HepG2 (cell line): ENCODE measurements around the gene EHD1. TPM values are rescaled to one million over a fixed set of nuclear protein-coding genes. Genes with fewer than 3 reads are reported as not detected.

Experiments used
- ATAC-seq: fragments of 200-7000 bp; cut with Tn5 transposase; 3 replicates; pipeline ENCODE4 v1.9.1; 2020; ENCODE audit warnings: mild to moderate bottlenecking, moderate library complexity
- BruUV-seq: library from RNA; stranded (reverse); fragments of 400-500 nt; replicated peaks from 2 replicates; lab custom pipeline; 2021; lab: Mats Ljungman, UMichigan
- CTCF ChIA-PET: fragments of 300-600 bp; formaldehyde crosslinking; extraction: SDS; loops from one replicate; lab custom pipeline; 2021; ENCODE audit warnings: low total read pairs, inconsistent platforms, low intra/inter-chr PET ratio; lab: Yijun Ruan, JAX
- POLR2A ChIA-PET: fragments of 350-600 bp; sonication (Branson Sonifier 250); formaldehyde crosslinking; loops from one replicate; lab custom pipeline; 2020; ENCODE audit warnings: antibody characterized with exemption, inconsistent platforms; lab: Yijun Ruan, JAX
- DNase-seq: peaks from one replicate; pipeline ENCODE4 v3.0.0-alpha.2; 2015; ENCODE audit warnings: low spot score
- FAIRE-seq: peaks from 3 replicates; lab custom pipeline; 2011; peaks lifted over from hg19 to GRCh38; lab: Jason Lieb, UNC
- H2AFZ ChIP-seq: one replicate; pipeline ENCODE4 v1.6.1; 2011; ENCODE audit warnings: low read length, inconsistent platforms
- H3K27ac ChIP-seq: fragments of 300-600 bp; 3 replicates; pipeline ENCODE4 v1.8.0; 2011; ENCODE audit warnings: mixed run types, mild to moderate bottlenecking, mixed read lengths, low read length, inconsistent platforms; ENCODE audit not compliant: insufficient read depth; ENCODE audit errors: extremely low read length
- H3K27me3 ChIP-seq, 2 experiments: fragments of 200-600 bp in 1 of 2; 2 replicates in 1 of 2; 3 replicates in 1 of 2; pipeline versions ENCODE4 v1.6.0 to v1.8.0; 2011; ENCODE audit warnings: low read length in 2 of 2, mild to moderate bottlenecking in 2 of 2, moderate library complexity in 2 of 2, inconsistent platforms in 1 of 2; ENCODE audit not compliant: insufficient read depth in 2 of 2, control insufficient read depth in 1 of 2
- H3K36me3 ChIP-seq, 2 experiments: fragments of 200-600 bp in 1 of 2; replicated peaks in 1 of 2; 2 replicates in 1 of 2; 3 replicates in 1 of 2; pipeline versions ENCODE4 v1.5.1 to v1.8.0; 2011; ENCODE audit warnings: low read length in 2 of 2, inconsistent platforms in 1 of 2; ENCODE audit not compliant: insufficient read depth in 2 of 2, control insufficient read depth in 1 of 2
- H3K4me1 ChIP-seq: 2 replicates; pipeline ENCODE4 v1.5.1; 2012; ENCODE audit warnings: low read length, inconsistent platforms; ENCODE audit not compliant: insufficient read depth
- H3K4me2 ChIP-seq: 2 replicates; pipeline ENCODE4 v1.6.0; 2011; ENCODE audit warnings: low read depth, low read length, inconsistent platforms
- H3K4me3 ChIP-seq, 3 experiments: fragments of 200-600 bp in 1 of 3; sonication (generic), shearing (Covaris generic) in 1 of 3; replicated peaks in 1 of 3; 2 replicates each; pipeline ENCODE4 v1.5.1; 2011 to 2016; ENCODE audit warnings: low read length in 3 of 3, inconsistent platforms in 2 of 3, low read depth in 2 of 3, mild to moderate bottlenecking in 2 of 3, control low read depth in 1 of 3, mixed read lengths in 1 of 3; ENCODE audit not compliant: insufficient read depth in 1 of 3
- H3K79me2 ChIP-seq: one replicate; pipeline ENCODE4 v1.6.1; 2011; ENCODE audit warnings: low read length, inconsistent platforms; ENCODE audit not compliant: insufficient read depth
- H3K9ac ChIP-seq: 2 replicates; pipeline ENCODE4 v1.6.0; 2011; ENCODE audit warnings: mild to moderate bottlenecking, low read depth, low read length, inconsistent platforms; ENCODE audit not compliant: insufficient read depth
- H3K9me3 ChIP-seq: 2 replicates; pipeline ENCODE4 v1.5.1; 2012; ENCODE audit warnings: mild to moderate bottlenecking, low read length
- H4K20me1 ChIP-seq: 2 replicates; pipeline ENCODE4 v1.6.0; 2011; ENCODE audit warnings: inconsistent platforms, mild to moderate bottlenecking, low read length, moderate library complexity; ENCODE audit not compliant: insufficient read depth
- CC2D1A ChIP-seq: sonication (generic); formaldehyde crosslinking; IDR thresholded peaks from 2 replicates; pipeline ENCODE4 v1.8.1; 2023; ENCODE audit warnings: mild to moderate bottlenecking, missing genetic modification reagents
- DPF2 ChIP-seq: sonication (generic); formaldehyde crosslinking; IDR thresholded peaks from 2 replicates; pipeline ENCODE4 v1.4.0; 2020; ENCODE audit warnings: mild to moderate bottlenecking, low read depth, missing genetic modification reagents, borderline replicate concordance
- GRHL1 ChIP-seq: sonication (generic); formaldehyde crosslinking; conservative IDR thresholded peaks from 2 replicates; pipeline ENCODE4 v1.8.0; 2022; ENCODE audit warnings: missing genetic modification reagents
- HDAC6 ChIP-seq: fragments of 200-600 bp; sonication (generic); IDR thresholded peaks from 2 replicates; pipeline ENCODE4 v1.7.0; 2017; ENCODE audit warnings: mild to moderate bottlenecking, antibody characterized with exemption, low read length, low read depth
- KLF13 ChIP-seq: sonication (generic); formaldehyde crosslinking; IDR thresholded peaks from 2 replicates; pipeline ENCODE4 v1.4.0; 2020; ENCODE audit warnings: mild to moderate bottlenecking, missing genetic modification reagents
- NFE2 ChIP-seq: sonication (generic); formaldehyde crosslinking; IDR thresholded peaks from 2 replicates; pipeline ENCODE4 v1.4.0; 2020; ENCODE audit warnings: missing genetic modification reagents
- POLR2AphosphoS2 ChIP-seq: IDR thresholded peaks from 2 replicates; pipeline ENCODE4 v1.6.1; 2011; ENCODE audit warnings: low read depth, low read length, improper control_type of control experiment
- ZNF17 ChIP-seq: sonication (generic); formaldehyde crosslinking; IDR thresholded peaks from 2 replicates; pipeline ENCODE4 v1.5.0; 2020; ENCODE audit warnings: mild to moderate bottlenecking, missing genetic modification reagents
- ZNF451 ChIP-seq: sonication (generic); formaldehyde crosslinking; IDR thresholded peaks from 2 replicates; pipeline ENCODE4 v1.5.0; 2020; ENCODE audit warnings: mild to moderate bottlenecking, missing genetic modification reagents
- WGBS: methylation state at CpG from one replicate; pipeline ENCODE4 v1.1.6; 2017; ENCODE audit warnings: low lambda C conversion rate; 5-methylcytosine and 5-hydroxymethylcytosine counted together
- in situ Hi-C: cut with HindIII; loops from 2 replicates; pipeline ENCODE4 v1.10.0; 2017; ENCODE audit warnings: low pct_unique_long_range_greater_than_20kb; ENCODE audit not compliant: extremely low pct_ligation_motif_present
- intact Hi-C: fragments of 100-400 bp; cut with micrococcal nuclease; formaldehyde crosslinking; loops from one replicate; pipeline ENCODE4 v1.10.0; 2022; ENCODE audit not compliant: unreplicated experiment
- polyA plus RNA-seq, 8 experiments: library from polyadenylated mRNA; depleted of rRNA in 3 of 8; stranded (reverse) in 7 of 8; unstranded in 1 of 8; fragments of >200 nt; fragmentation: Illumina TruSeq in 4 of 8; extraction: Trizol in 4 of 8; gene quantifications; 2 replicates each; pipeline versions ENCODE4 v1.2.1 to v1.2.3, GENCODE V29; 2011 to 2016; ENCODE audit warnings: low read depth in 4 of 8, missing spikeins in 1 of 8, mixed read lengths in 1 of 8; ENCODE audit not compliant: insufficient read depth in 1 of 8
- total RNA-seq, 5 experiments: library from RNA; depleted of rRNA; stranded (reverse); fragments of >200 nt; fragmentation: Illumina TruSeq; extraction: Trizol; gene quantifications; 2 replicates each; pipeline ENCODE4 v1.2.3, GENCODE V29; 2016; ENCODE audit warnings: low read depth in 1 of 5

Gene EHD1
- total and polyA plus RNA-seq, 2 of the 13 experiments (the other 11 are each of a cell fraction or from before 2014, with no cell fraction given): 23.6 to 26.6 TPM

- 60% methylated on average over 11 of the region's 11 CpGs for WGBS
- FAIRE-seq: no peak
- ChIA-PET POLR2A (interaction anchor here (1.5 kb wide), 1 partner anchor 13 kb away, joined by 6 read pairs; the partner anchor contains the start of gene MEN1), CTCF (no interaction called here)
- Histone ChIP-seq H3K4me2 (no peak overlapping the region), H4K20me1 (no peaks in the 10 kb centered on the region), H3K4me3 (no peak overlapping the region), H3K4me1 (no peaks in the 10 kb centered on the region)
- TF ChIP-seq NFE2 (CRISPR knock-in tag) (no peak), POLR2AphosphoS2 (no peak), CC2D1A (CRISPR knock-in tag) (no peak), ZNF17 (CRISPR knock-in tag) (no peak), ZNF451 (CRISPR knock-in tag) (no peak), DPF2 (CRISPR knock-in tag) (no peak), KLF13 (CRISPR knock-in tag) (no peak), GRHL1 (CRISPR knock-in tag) (no peak), HDAC6 (no peak)
- TF ChIP-seq, all 625 proteins: peak for 0
- H3K27me3 ChIP-seq: no peaks in the 10 kb centered on the region
- no peak overlapping the region for H3K27ac ChIP-seq
- intact Hi-C loops (no loop called here), in situ Hi-C loops (no loop called here)
- no peak overlapping the region for H2AFZ ChIP-seq
- no TSS peak for BruUV-seq
- DNase-seq (no peak), ATAC-seq (no peak)
- no peaks in the 10 kb centered on the region for H3K79me2 ChIP-seq
- no peaks in the 10 kb centered on the region for H3K36me3 ChIP-seq
- no peak overlapping the region for H3K9ac ChIP-seq
- no peaks in the 10 kb centered on the region for H3K9me3 ChIP-seq
Measured at GRCh38 chr11:64823568-64824119, 54.8 kb downstream of the EHD1 start.
